ENCODE results near the gene SH3RF3.

SH3RF3 gene

DNA sequence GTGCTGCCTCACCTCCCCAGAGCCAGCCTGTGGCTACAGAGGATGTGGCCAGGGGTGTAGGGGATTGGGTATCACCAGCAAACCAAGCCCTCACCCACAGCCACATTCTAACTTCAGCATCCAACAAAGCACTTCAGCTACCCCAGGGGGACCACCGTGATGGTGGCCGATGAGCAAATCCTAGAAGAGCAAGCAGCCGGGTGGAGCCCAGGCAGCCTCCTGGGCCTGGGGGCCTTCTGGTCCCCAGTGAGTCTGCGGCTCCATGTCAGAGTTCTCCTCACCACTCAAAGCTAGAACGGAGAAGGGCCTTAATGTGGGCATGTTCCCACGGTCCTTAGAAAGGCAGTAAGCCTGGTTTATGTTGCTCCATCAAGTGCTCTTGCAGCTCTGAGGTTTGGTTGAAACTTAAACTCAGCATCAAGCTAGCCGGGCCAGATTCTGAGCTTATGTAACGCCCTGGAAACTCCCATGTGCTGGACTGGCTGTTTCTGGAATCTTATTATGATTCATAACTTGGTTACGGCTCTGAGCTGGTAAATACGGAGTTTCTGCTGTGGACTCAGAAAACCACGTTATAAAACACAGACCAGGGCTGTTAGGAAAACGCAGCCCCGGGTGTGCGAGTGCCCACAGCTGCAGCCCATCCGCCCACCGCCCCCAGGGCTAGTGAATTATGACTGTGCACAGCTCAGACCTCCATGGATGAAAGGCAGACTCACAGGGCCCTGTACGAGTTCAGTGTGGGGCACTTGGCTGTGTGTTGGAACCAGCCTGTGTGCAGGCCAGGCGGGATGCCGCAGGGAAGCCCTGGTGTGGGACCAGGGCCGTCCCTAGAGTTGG lies 385.0 kb downstream of the SH3RF3 start:
- peak in 1 of 5 experiments; percentile 75 for DNase-seq

GRCh38 chr2:109514857-109515256 lies 385.9 kb downstream of the SH3RF3 start:
- DNase-seq = no peak

DNA sequence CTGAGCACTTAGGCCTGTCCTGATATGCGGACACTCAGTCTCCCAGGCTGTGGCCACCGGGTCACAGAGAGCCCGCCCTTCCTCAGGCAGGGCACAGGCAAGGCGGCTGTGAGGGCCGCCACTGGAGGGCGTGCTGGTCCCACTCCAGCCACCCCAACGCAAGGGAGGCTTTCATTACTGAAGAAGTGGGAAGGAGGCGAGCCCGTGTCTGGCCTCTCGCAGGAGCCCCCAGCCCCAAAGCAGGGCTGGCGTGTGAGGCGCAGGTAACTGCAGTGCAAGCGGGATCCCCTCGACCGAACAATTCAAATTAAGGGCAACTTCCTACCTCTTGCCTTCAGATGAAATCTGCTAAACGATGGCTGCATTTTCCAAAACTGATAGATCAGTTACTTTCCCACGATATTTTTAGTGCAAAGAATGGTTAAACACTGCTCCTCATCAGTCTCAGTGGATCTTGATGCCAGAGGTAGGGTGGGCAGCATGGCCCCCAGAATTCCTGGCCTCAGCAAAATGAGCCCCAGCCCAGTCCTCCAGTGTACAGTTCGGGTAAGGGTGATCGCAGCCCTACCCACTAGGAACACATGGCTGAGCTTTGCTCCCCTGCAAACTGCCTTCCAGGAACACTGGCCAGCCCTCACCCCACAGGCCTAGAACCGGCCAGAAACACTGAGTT lies 387.6 kb downstream of the SH3RF3 start:
- DNase-seq = peak in 1 of 5 experiments; percentile 9

DNA sequence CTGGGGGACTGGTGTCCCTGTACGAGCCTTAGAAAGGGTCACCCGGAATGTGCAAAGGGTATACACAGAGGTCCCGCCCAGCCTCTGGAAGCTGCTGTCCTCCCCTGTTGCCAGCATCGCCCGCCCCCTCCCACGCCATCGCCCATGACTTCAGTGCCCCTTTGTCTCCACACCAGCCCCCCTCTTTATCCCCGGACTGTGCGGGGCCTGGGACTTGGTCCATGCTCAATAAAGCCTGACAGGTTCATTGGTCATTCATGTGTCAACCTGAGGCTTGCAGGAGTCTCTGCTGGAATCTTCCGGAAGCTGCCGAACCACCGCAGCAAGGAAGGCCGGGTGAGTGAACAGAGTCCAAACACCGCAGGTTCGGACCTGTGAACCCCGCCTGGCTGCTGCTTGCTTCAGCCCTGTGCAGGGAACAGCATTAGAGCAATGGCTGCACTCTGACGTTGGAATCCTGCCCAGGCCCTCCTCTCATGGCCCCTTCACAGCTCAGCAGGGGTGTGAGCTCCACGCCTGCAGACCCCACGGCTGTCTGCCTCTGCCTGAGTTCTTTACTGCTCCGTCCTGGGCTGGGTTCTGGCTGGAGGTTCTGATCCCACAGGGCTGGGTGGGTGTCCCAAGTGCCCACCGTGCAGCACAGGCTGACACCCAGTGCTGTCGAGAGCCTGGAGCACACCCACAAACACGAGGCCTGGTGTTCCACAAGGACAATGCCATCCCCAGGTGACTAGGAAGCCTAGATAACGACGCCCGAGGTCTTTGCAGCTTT lies 388.3 kb downstream of the SH3RF3 start:
- DNase-seq = no peak

DNA sequence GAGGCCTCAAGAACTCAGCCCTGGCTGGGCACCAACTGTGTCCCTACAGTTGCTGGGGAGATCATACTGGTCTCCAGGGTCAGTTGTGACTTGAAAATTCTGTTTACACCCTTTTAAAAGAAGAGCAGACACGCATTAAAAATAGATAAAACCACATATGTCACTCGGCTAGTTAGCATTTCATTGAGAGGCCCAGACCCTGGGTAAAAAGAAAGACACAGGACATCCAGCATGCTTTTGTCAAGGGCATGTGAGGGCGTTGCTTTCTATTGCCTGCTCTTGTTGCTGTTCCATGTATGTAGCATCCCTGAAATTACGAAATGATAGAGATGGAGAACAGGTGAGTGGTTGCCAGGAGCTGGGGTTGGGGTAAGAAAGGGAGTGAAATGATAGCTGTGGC lies 390.5 kb downstream of the SH3RF3 start:
- no peak for DNase-seq

GRCh38 chr2:109521233-109522062 lies 392.4 kb downstream of the SH3RF3 start:
- DNase-seq = no peak

DNA sequence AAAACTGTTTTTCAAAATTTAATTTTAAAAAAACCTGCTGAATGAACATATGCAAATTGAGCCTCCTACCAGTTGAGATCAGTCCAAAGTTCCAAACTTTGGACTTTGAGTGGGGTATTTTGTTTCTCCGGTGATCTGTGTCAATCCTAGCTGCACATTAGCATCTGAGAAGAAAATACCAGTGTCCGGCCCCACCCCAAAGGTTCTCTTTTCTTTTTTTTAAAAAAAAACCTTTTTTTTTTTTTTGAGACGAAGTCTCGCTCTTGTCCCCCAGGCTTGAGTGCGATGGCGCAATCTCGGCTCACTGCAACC lies 393.0 kb downstream of the SH3RF3 start:
- DNase-seq = no peak

GRCh38 chr2:109523121-109523520 lies 394.1 kb downstream of the SH3RF3 start:
- no peak for DNase-seq

- no peak for DNase-seq
Measured at GRCh38 chr2:109523536-109524361, 394.7 kb downstream of the SH3RF3 start.

GRCh38 chr2:109525836-109526235 lies 396.8 kb downstream of the SH3RF3 start:
- no peak for DNase-seq

DNA sequence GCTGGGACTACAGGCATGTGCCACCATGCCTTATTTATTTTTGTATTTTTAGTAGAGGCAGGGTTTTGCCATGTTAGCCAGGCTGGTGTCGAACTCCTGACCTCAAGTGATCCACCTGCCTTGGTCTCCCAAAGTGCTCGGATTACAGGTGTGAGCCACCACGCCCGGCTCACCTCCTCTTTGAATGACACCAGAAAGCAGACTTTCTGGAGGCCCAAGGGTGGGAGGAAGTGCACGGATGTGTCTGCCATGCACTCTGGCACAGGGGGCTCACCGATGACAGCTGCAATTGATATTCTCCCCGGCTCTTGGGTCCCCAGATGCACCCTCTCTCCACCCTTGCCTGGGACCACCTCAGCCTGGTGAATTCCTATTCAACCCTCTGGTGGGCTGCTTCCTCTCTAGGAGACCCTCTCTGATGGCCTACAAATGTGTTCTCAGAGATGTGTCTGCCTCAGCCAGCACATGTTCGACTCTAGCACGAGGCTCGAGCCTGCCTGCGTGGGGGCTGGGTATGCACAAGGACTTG lies 397.5 kb downstream of the SH3RF3 start:
- no peak for DNase-seq

DNA sequence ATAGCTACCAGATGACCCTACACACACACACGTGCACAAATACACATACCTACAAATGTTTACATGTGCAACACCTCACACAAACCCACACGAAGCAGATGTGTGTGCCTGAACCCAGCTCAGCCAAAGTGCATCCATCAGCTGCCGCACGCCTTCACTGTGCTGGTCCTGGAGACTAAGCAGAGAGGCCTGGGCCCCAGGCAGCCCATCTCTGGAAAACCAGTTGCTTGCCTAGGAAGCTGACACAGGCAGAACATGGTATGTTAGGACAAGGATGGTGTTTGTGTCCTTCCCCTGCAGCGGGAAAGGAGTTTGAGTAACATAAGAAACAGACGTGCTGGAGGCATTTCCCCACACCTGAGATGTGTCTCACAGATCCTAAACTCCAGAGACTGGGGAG lies 398.1 kb downstream of the SH3RF3 start:
- DNase-seq = no peak

DNA sequence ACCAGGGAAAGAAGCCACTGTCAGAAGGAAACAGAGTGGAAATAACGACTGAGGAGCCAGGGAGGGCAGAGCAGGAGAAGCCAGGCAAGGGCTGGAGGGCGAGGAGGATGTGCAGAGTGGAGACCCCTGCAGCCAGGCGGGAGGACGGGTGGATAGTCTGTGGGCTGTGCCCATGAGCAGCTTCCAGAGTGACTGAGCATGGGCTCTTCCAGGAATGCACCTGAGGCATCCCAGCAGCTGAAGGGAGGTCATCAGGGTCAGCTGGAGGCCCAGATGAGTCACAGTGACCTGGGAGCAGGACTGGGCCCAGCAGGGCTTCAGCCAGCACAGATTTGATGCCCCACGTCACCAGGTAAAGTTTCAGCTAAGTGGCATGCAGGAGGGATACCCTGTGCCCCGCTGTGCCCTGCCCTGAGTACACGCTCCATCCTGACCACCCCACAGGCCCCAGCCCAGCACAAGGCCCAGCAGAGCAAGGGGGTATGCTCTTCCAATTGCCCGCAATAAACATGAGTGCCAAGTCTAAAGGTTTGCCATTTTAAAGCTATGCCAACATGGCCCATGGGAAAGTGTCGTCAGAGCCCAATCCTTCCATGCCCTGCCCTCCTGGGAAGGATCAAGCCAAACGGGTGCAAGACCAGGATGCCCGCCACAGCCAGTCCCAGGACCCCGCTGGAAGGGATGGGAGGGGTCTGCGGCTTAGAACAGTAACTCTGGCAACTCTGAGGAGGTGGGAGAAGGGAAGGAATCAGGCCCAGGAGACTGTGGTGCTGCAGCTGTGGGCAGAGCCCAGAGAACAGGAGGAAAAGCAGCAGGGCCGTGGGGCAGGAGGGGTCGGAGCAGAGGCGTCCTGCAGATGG lies 399.1 kb downstream of the SH3RF3 start:
- no peak for DNase-seq

DNA sequence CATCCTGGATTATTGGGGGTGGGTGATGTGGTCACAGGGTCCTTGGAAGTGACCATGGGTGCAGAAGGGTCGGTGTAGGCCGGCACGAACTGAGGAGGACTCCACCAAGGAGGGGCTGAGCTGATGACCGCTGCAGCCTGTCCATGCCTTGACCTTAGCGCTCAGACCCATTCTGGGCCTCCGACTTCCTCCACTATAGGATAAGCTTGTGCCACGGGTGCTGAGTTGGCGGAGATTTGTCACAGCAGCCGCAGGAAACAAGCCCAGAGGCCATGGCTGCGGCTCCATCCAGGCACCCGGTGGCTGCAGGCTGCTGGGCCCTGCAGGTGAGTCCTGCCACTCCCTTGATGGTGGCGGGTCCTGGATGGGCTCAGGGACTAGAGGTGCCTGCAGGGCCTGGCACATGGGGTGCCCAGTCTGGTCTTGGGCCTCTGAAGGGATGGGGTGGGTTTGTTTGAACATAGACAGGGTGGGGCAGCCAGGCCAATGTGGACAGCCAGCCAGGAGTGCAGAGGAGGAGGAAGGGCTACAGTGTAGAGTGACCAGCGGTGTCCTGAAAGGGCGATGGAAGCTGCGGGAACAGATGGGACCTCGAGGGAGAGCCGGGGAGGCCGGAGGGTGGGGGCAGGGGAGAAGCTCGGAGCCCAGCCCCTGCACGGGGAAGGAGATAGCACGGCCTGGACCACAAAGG lies 400.0 kb downstream of the SH3RF3 start:
- DNase-seq = no peak

DNA sequence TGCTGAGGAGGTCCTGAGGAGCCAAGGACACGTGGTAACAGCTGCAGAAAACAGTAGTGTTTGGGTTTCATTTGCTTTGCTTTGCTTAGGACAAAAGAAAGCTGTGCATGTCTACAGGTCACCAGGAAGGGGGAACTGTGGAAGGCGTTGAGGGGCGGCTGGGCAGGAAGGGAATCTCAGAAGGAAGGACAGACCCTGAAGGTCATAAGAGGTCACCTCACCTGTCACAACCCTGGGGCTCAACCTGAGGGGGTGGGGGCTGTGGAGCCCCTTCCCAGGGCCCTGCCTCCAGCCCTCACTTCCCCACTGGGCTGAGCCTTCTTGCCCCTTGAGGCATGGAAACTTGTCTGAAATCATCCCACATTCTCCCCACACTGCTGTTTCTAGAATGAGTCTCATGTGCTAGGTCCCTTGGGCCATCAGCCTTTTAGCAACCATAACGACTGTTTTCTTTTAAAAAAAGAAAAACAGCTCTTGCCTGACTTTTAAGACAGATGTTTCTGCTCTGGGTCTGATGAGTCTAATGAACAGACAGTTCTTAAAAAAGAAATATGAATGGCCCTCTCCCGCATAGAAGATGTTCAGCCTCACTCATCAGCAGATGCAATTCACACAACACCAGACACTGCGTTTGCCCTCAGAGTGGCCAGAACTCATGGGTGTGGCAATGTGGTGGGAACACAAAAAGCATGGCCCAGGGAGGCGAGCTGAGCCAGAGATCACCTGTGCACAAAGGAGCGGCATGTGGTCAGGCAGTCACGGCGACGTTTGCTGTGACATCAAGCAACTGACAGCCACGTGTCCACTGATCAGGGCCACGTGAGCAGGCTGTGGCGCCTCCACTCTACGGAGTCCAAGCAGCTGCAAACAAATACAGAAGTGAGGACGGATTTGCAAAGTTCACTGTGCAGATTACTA lies 400.8 kb downstream of the SH3RF3 start:
- no peak for DNase-seq

- no peak for DNase-seq
Measured at GRCh38 chr2:109530712-109531111, 401.7 kb downstream of the SH3RF3 start.

DNA sequence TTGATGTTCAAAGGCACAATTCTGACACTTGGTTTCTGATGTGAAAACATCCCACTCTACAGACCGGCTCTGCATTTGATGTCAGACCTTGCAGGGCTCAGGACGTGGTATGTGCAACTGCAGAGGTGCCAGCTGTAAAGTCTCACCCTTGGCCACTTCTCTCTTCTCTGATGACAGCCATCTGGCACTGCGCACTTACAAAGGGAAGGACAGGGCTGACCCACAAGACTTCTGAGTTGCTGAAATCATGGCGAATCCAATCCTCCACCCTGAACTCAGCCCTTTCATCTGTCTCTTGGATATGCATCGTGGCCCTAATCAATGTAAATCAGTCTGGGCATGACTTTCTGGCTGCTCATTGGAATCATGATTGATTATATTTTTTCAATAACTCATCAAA lies 402.2 kb downstream of the SH3RF3 start:
- DNase-seq = no peak

- no peak for DNase-seq
Measured at GRCh38 chr2:109531896-109532727, 403.1 kb downstream of the SH3RF3 start.
